HCT116 (cell line): Measurements from ENCODE around the gene PTPN4. TPM values are rescaled to one million over a fixed set of nuclear protein-coding genes. Genes with fewer than 3 reads are reported as not detected.

ENCODE experiments used
- ATAC-seq: fragments of 200-7000 bp; cut with Tn5 transposase; 2 replicates; pipeline ENCODE4 v1.9.1; 2020; ENCODE audit warnings: mild to moderate bottlenecking, moderate library complexity
- BruUV-seq: library from RNA; stranded (reverse); fragments of 400-500 nt; replicated peaks from 2 replicates; lab custom pipeline; 2021; lab: Mats Ljungman, UMichigan
- CTCF ChIA-PET: fragments of 300-600 bp; sonication (Branson Sonifier 250); formaldehyde crosslinking; loops from one replicate; lab custom pipeline; 2021; ENCODE audit warnings: antibody characterized with exemption; lab: Charles Lee
- POLR2A ChIA-PET: fragments of 300-600, 350-600 bp; sonication (Branson Sonifier 250); formaldehyde crosslinking; loops from one replicate; lab custom pipeline; 2021; ENCODE audit warnings: antibody characterized with exemption; lab: Charles Lee
- RAD21 ChIA-PET, 2 experiments: fragments of 300-600 bp; sonication (Branson Sonifier 250); formaldehyde crosslinking; loops; one replicate each; lab custom pipeline; 2023; ENCODE audit warnings: low total read pairs in 2 of 2; ENCODE audit not compliant: uncharacterized antibody in 2 of 2, unreplicated experiment in 2 of 2, low non-redundant PET in 1 of 2; lab: Charles Lee
- DNase-seq: peaks from one replicate; pipeline ENCODE4 v3.0.0-alpha.2; 2010; ENCODE audit warnings: low read depth, low spot score
- H2AFZ ChIP-seq: fragments of 200-600 bp; shearing (Covaris generic), sonication (generic); 2 replicates; pipeline ENCODE4 v1.6.1; 2017; ENCODE audit warnings: low read depth, mixed run types, mixed read lengths, antibody characterized with exemption, low read length; ENCODE audit not compliant: poor library complexity, severe bottlenecking
- H3K27ac ChIP-seq: 2 replicates; pipeline ENCODE4 v1.5.1; 2012; ENCODE audit warnings: low read depth, low read length
- H3K27me3 ChIP-seq: fragments of 200-600 bp; sonication (generic); 2 replicates; pipeline ENCODE4 v1.6.1; 2016; ENCODE audit warnings: mixed run types, low read length, mixed read lengths; ENCODE audit not compliant: insufficient read depth
- H3K36me3 ChIP-seq, 2 experiments: fragments of 200-500 bp in 1 of 2; fragments of 200-600 bp in 1 of 2; sonication (Bioruptor generic) in 1 of 2; sonication (generic) in 1 of 2; 2 replicates each; pipeline versions ENCODE4 v1.5.1 to v1.6.1; 2014 to 2016; ENCODE audit warnings: low read length in 2 of 2, inconsistent platforms in 1 of 2, mixed read lengths in 1 of 2, mixed run types in 1 of 2; ENCODE audit not compliant: insufficient read depth in 2 of 2, control insufficient read depth in 1 of 2
- H3K4me1 ChIP-seq, 2 experiments: fragments of 200-600 bp in 1 of 2; sonication (generic) in 1 of 2; 2 replicates each; pipeline versions ENCODE4 v1.5.1 to v1.6.1; 2012 to 2017; ENCODE audit warnings: low read length in 2 of 2, inconsistent platforms in 1 of 2, mild to moderate bottlenecking in 1 of 2, mixed read lengths in 1 of 2, mixed run types in 1 of 2, moderate library complexity in 1 of 2; ENCODE audit not compliant: insufficient read depth in 2 of 2, control insufficient read depth in 1 of 2
- H3K4me2 ChIP-seq: fragments of 200-600 bp; sonication (generic); 2 replicates; pipeline ENCODE4 v1.6.1; 2017; ENCODE audit warnings: mixed run types, low read length, mixed read lengths
- H3K4me3 ChIP-seq, 2 experiments: fragments of 200-600 bp in 1 of 2; sonication (generic) in 1 of 2; replicated peaks in 1 of 2; 2 replicates each; pipeline ENCODE4 v1.5.1; 2011 to 2016; ENCODE audit warnings: low read length in 2 of 2, control low read depth in 1 of 2, low read depth in 1 of 2, mild to moderate bottlenecking in 1 of 2, mixed read lengths in 1 of 2, mixed run types in 1 of 2
- H3K79me2 ChIP-seq: fragments of 200-600 bp; sonication (generic); 2 replicates; pipeline ENCODE4 v1.6.1; 2017; ENCODE audit warnings: mild to moderate bottlenecking, mixed run types, low read length, moderate library complexity, mixed read lengths; ENCODE audit not compliant: insufficient read depth
- H3K9ac ChIP-seq: fragments of 200-600 bp; sonication (generic); 2 replicates; pipeline ENCODE4 v1.6.1; 2016; ENCODE audit warnings: low read length, mixed read lengths
- H3K9me2 ChIP-seq: fragments of 200-600 bp; sonication (generic), shearing (Covaris generic); 2 replicates; pipeline ENCODE4 v1.6.1; 2017; ENCODE audit warnings: mixed run types, mild to moderate bottlenecking, moderate library complexity; ENCODE audit not compliant: insufficient read depth
- H3K9me3 ChIP-seq, 2 experiments: fragments of 200-500 bp in 1 of 2; fragments of 200-600 bp in 1 of 2; sonication (Bioruptor generic) in 1 of 2; sonication (generic) in 1 of 2; 2 replicates each; pipeline ENCODE4 v1.6.1; 2014 to 2017; ENCODE audit warnings: low read length in 2 of 2, mixed read lengths in 2 of 2, inconsistent platforms in 1 of 2, low read depth in 1 of 2, mild to moderate bottlenecking in 1 of 2, mixed run types in 1 of 2, moderate library complexity in 1 of 2; ENCODE audit not compliant: control insufficient read depth in 1 of 2, insufficient read depth in 1 of 2
- H4K20me1 ChIP-seq: fragments of 200-600 bp; sonication (generic), shearing (Covaris generic); 2 replicates; pipeline ENCODE4 v1.6.1; 2017; ENCODE audit warnings: mixed run types, mild to moderate bottlenecking, moderate library complexity; ENCODE audit not compliant: insufficient read depth
- ATF3 ChIP-seq: IDR thresholded peaks from 2 replicates; pipeline ENCODE4 v1.6.1; 2012
- CBX3 ChIP-seq: IDR thresholded peaks from 2 replicates; pipeline ENCODE4 v1.6.1; 2012; ENCODE audit warnings: low read depth
- CEBPB ChIP-seq: IDR thresholded peaks from 2 replicates; pipeline ENCODE4 v1.6.1; 2012; ENCODE audit warnings: low read depth
- EGR1 ChIP-seq: IDR thresholded peaks from 2 replicates; pipeline ENCODE4 v1.6.1; 2012; ENCODE audit warnings: low read depth
- JUND ChIP-seq: IDR thresholded peaks from 2 replicates; pipeline ENCODE4 v1.6.1; 2012
- MAX ChIP-seq: IDR thresholded peaks from 2 replicates; pipeline ENCODE4 v1.6.1; 2012
- POLR2AphosphoS5 ChIP-seq: IDR thresholded peaks from 2 replicates; pipeline ENCODE4 v1.6.1; 2011; ENCODE audit warnings: mild to moderate bottlenecking, low read depth, low read length, moderate library complexity
- RAD21 ChIP-seq: IDR thresholded peaks from 2 replicates; pipeline ENCODE4 v1.6.1; 2012; ENCODE audit warnings: low read depth, mild to moderate bottlenecking
- REST ChIP-seq: IDR thresholded peaks from 2 replicates; pipeline ENCODE4 v1.6.1; 2012; ENCODE audit warnings: low read depth
- YY1 ChIP-seq: IDR thresholded peaks from 2 replicates; pipeline ENCODE4 v1.6.1; 2011; ENCODE audit warnings: low read length, low read depth, moderate library complexity, mild to moderate bottlenecking; ENCODE audit not compliant: insufficient replicate concordance; ENCODE audit errors: extremely low read depth
- ZNF274 ChIP-seq: fragments of 200-500 bp; sonication (Bioruptor generic); IDR thresholded peaks from 2 replicates; pipeline ENCODE4 v1.6.1; 2014; ENCODE audit warnings: mild to moderate bottlenecking, low read depth, low read length, inconsistent platforms
- intact Hi-C: fragments of 100-400 bp; cut with micrococcal nuclease; formaldehyde crosslinking; loops from 2 replicates; pipeline ENCODE4 v1.10.0; 2022
- total RNA-seq: library from RNA; stranded (reverse); gene quantifications from one replicate; pipeline ENCODE4 v1.2.1, GENCODE V29; 2021; ENCODE audit not compliant: unreplicated experiment

Gene PTPN4
- total RNA-seq, 1 experiment from 2014 or later, result 38.4 TPM

- no peak for DNase-seq
- Histone ChIP-seq H3K4me2 (no peak overlapping the region), H2AFZ (no peak overlapping the region), H3K27me3 (no peaks in the 10 kb centered on the region), H3K4me1 (peaks cover 5 to 13% of the 10 kb centered on the region in 2 experiments; a peak in 3 of 4 replicates), H3K27ac (no peak overlapping the region), H3K79me2 (peaks cover 98% of the 10 kb centered on the region), H3K4me3 (no peak overlapping the region), H3K9me2 (no peaks in the 10 kb centered on the region), H3K9me3 (no peaks in the 10 kb centered on the region), H4K20me1 (no peaks in the 10 kb centered on the region), H3K9ac (no peak overlapping the region), H3K36me3 (no peaks in the 10 kb centered on the region)
- ATAC-seq, result no peak
- ChIA-PET CTCF (no interaction called here), RAD21 (no interaction called here), POLR2A (no interaction called here)
- no TSS peak for BruUV-seq
- intact Hi-C loops, result no loop called here
- TF ChIP-seq MAX (no peak), YY1 (no peak), POLR2AphosphoS5 (no peak), REST (no peak), CEBPB (no peak), RAD21 (no peak), ZNF274 (no peak), CBX3 (no peak), JUND (no peak), EGR1 (no peak), ATF3 (no peak)
Observed at GRCh38 chr2:119765433-119766002, 5.8 kb downstream of the PTPN4 start.
